NT2/D1 (cell line): ENCODE measurements around the gene BBX.

Experiments
- YY1 ChIP-seq: IDR thresholded peaks from 2 replicates; pipeline ENCODE4 v1.6.1; 2011; ENCODE audit not compliant: insufficient read length, insufficient read depth
- ZNF274 ChIP-seq: IDR thresholded peaks from 2 replicates; pipeline ENCODE4 v1.6.1; 2011; ENCODE audit warnings: mild to moderate bottlenecking, low read depth, low read length

DNA sequence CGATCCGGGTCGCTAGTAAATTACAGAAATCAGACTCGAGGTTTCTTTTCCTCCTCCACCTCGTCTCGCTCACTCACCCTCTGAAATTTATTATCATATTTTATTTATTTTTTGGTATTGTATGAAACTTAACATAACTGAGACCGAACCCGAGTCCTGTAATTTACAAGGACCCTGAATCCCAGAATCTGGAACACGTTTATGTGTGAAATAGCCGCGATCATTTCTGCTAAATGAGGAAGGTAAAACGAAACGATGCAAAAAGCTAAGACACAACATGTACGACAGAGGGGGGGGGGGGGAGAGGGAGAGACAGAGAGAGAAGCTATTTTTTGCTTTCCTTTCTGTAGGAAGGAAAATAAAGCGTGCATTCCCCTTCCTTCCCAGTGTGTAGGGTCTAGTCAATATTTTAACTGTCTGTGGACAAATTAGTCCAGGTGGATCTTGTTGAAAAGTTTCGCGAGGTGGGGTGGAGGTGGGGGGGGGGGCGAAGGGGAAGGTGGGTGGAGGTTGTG, 1.6 kb downstream of the BBX start:
- TF ChIP-seq ZNF274, result no peak
- no peak for TF ChIP-seq YY1
